A549 (cell line): ENCODE results near the gene C19orf12.

Experiments used
- CBX8 ChIP-seq: fragments of 200-600 bp; sonication (generic); IDR thresholded peaks from 2 replicates; pipeline ENCODE4 v1.6.1; 2016
- MYC ChIP-seq: IDR thresholded peaks from 2 replicates; pipeline ENCODE4 v1.6.1; 2012; ENCODE audit warnings: mild to moderate bottlenecking, inconsistent platforms, low read length, improper control_type of control experiment, borderline replicate concordance
- POLR2A ChIP-seq: IDR thresholded peaks from 2 replicates; pipeline ENCODE4 v1.6.1; 2012; ENCODE audit warnings: mild to moderate bottlenecking, low read length
- RAD21 ChIP-seq, 2 experiments: fragments of >200 bp in 1 of 2; sonication (Bioruptor Twin) in 1 of 2; formaldehyde crosslinking in 1 of 2; IDR thresholded peaks in 1 of 2; conservative IDR thresholded peaks in 1 of 2; 2 replicates in 1 of 2; 3 replicates in 1 of 2; pipeline ENCODE4 v1.6.1; 2012 to 2018; ENCODE audit warnings: inconsistent platforms in 1 of 2
- RCOR1 ChIP-seq: fragments of 150-350 bp; IDR thresholded peaks from 2 replicates; pipeline ENCODE4 v1.6.1; 2014; ENCODE audit warnings: antibody characterized with exemption, low read length, low read depth
- RFX5 ChIP-seq: fragments of 450-650 bp; IDR thresholded peaks from 2 replicates; pipeline ENCODE4 v1.7.1; 2014; ENCODE audit warnings: antibody characterized with exemption, mild to moderate bottlenecking, moderate library complexity
- RNF2 ChIP-seq: fragments of 200-600 bp; sonication (generic); IDR thresholded peaks from 2 replicates; pipeline ENCODE4 v1.6.1; 2016; ENCODE audit warnings: low read depth, mild to moderate bottlenecking, antibody characterized with exemption, moderate library complexity, borderline replicate concordance
- SREBF2 ChIP-seq: fragments of 450-650 bp; IDR thresholded peaks from 2 replicates; pipeline ENCODE4 v1.6.1; 2014; ENCODE audit warnings: mild to moderate bottlenecking, moderate library complexity
- TF ChIP-seq, protein P1 (sequence below): fragments of >200 bp; sonication (Bioruptor Twin); formaldehyde crosslinking; IDR thresholded peaks from 3 replicates; pipeline ENCODE4 v1.5.1; 2016
- TF ChIP-seq, protein P2 (sequence below): IDR thresholded peaks from 2 replicates; pipeline ENCODE4 v1.6.1; 2012
- TF ChIP-seq, protein P3 (sequence below): fragments of 200-600 bp; sonication (generic); IDR thresholded peaks from 2 replicates; pipeline ENCODE4 v1.6.1; 2016; ENCODE audit warnings: antibody characterized with exemption, mild to moderate bottlenecking, moderate library complexity
- TF ChIP-seq, protein P4 (sequence below): fragments of 450-650 bp; IDR thresholded peaks from 2 replicates; pipeline ENCODE4 v1.6.1; 2014; ENCODE audit warnings: antibody characterized with exemption

DNA sequence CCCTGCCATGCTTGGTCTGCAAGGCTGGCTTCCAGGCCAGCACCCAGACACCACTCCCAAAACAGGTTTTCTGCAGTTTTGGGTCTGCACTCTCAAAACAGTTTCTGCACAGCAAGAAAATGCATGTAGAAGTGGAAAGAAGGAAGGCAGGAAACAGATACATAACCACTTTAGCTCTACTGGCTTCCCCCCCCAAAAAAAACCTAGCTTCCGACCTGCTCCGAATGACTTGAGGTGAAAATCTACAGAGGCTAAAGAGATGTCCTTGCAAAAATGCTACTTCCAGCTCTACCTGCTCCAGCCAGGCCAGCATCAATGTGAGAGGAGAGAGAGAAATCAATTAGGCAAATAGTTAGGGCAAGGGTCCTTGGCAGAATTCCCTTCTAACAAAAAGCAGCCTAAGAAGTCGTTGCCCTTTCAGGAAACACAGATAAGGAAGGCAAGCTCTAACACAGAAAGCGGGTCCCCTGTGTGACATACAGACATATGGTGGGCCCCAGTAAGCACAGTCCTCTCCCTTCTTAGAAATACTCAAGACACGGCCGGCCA, 3.4 kb downstream of the C19orf12 start:
- TF ChIP-seq, protein P1, sequence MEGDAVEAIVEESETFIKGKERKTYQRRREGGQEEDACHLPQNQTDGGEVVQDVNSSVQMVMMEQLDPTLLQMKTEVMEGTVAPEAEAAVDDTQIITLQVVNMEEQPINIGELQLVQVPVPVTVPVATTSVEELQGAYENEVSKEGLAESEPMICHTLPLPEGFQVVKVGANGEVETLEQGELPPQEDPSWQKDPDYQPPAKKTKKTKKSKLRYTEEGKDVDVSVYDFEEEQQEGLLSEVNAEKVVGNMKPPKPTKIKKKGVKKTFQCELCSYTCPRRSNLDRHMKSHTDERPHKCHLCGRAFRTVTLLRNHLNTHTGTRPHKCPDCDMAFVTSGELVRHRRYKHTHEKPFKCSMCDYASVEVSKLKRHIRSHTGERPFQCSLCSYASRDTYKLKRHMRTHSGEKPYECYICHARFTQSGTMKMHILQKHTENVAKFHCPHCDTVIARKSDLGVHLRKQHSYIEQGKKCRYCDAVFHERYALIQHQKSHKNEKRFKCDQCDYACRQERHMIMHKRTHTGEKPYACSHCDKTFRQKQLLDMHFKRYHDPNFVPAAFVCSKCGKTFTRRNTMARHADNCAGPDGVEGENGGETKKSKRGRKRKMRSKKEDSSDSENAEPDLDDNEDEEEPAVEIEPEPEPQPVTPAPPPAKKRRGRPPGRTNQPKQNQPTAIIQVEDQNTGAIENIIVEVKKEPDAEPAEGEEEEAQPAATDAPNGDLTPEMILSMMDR = no peak
- no peak for TF ChIP-seq RNF2
- no peak for TF ChIP-seq RFX5
- no peak for TF ChIP-seq CBX8
- TF ChIP-seq, protein P2, sequence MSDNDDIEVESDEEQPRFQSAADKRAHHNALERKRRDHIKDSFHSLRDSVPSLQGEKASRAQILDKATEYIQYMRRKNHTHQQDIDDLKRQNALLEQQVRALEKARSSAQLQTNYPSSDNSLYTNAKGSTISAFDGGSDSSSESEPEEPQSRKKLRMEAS = no peak
- no peak for TF ChIP-seq SREBF2
- TF ChIP-seq RAD21 (conservative IDR thresholded peaks at IDR 0.05 in 1 of 2, IDR thresholded peaks at IDR 0.05 in 1 of 2) = no peak
- TF ChIP-seq POLR2A = no peak
- no peak for TF ChIP-seq RCOR1
- TF ChIP-seq, protein P3, sequence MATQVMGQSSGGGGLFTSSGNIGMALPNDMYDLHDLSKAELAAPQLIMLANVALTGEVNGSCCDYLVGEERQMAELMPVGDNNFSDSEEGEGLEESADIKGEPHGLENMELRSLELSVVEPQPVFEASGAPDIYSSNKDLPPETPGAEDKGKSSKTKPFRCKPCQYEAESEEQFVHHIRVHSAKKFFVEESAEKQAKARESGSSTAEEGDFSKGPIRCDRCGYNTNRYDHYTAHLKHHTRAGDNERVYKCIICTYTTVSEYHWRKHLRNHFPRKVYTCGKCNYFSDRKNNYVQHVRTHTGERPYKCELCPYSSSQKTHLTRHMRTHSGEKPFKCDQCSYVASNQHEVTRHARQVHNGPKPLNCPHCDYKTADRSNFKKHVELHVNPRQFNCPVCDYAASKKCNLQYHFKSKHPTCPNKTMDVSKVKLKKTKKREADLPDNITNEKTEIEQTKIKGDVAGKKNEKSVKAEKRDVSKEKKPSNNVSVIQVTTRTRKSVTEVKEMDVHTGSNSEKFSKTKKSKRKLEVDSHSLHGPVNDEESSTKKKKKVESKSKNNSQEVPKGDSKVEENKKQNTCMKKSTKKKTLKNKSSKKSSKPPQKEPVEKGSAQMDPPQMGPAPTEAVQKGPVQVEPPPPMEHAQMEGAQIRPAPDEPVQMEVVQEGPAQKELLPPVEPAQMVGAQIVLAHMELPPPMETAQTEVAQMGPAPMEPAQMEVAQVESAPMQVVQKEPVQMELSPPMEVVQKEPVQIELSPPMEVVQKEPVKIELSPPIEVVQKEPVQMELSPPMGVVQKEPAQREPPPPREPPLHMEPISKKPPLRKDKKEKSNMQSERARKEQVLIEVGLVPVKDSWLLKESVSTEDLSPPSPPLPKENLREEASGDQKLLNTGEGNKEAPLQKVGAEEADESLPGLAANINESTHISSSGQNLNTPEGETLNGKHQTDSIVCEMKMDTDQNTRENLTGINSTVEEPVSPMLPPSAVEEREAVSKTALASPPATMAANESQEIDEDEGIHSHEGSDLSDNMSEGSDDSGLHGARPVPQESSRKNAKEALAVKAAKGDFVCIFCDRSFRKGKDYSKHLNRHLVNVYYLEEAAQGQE = no peak
- TF ChIP-seq, protein P4, sequence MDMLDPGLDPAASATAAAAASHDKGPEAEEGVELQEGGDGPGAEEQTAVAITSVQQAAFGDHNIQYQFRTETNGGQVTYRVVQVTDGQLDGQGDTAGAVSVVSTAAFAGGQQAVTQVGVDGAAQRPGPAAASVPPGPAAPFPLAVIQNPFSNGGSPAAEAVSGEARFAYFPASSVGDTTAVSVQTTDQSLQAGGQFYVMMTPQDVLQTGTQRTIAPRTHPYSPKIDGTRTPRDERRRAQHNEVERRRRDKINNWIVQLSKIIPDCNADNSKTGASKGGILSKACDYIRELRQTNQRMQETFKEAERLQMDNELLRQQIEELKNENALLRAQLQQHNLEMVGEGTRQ = no peak
- TF ChIP-seq MYC = no peak
